ENCODE data around the gene ILK.

ILK gene

GRCh38 chr11:6633422-6634408 lies 30.1 kb downstream of the ILK start:
- Histone ChIP-seq H3K9me3 (ENCODE audit: insufficient read depth, low read depth, low read length) (no peaks in the 10 kb centered on the region), H3K9ac (ENCODE audit: low read depth, low read length) (no peak overlapping the region), H3K27me3 (ENCODE audit: insufficient read depth, low read length) (peaks cover 36% of the 10 kb centered on the region), H3K27ac (ENCODE audit: low read depth, low read length) (no peak overlapping the region), H3K4me3 (ENCODE audit: low read length) (no peak overlapping the region), H3K4me1 (ENCODE audit: insufficient read depth, low read length) (no peaks in the 10 kb centered on the region; the same call in 1 of the 2 replicates), H3K36me3 (ENCODE audit: insufficient read depth, low read length) (peaks cover 5% of the 10 kb centered on the region; the same call in 1 of the 2 replicates)
- 94% methylated on average over 16 of the region's 16 CpGs for WGBS

- Histone ChIP-seq H3K27me3 (ENCODE audit: insufficient read depth, low read length) (peaks cover 28% of the 10 kb centered on the region), H3K4me1 (ENCODE audit: insufficient read depth, low read length) (no peaks in the 10 kb centered on the region; the same call in 1 of the 2 replicates), H3K4me3 (ENCODE audit: low read length) (no peak overlapping the region), H3K9me3 (ENCODE audit: insufficient read depth, low read depth, low read length) (no peaks in the 10 kb centered on the region), H3K9ac (ENCODE audit: low read depth, low read length) (no peak overlapping the region), H3K27ac (ENCODE audit: low read depth, low read length) (no peak overlapping the region), H3K36me3 (ENCODE audit: insufficient read depth, low read length) (no peaks in the 10 kb centered on the region)
- 82% methylated on average over 1 of the region's 1 CpG for WGBS
These were observed 31.0 kb downstream of the ILK start for GRCh38 chr11:6634534-6634933.

- H3K27ac ChIP-seq (ENCODE audit: low read depth, low read length): no peak overlapping the region
- no peaks in the 10 kb centered on the region for H3K9me3 ChIP-seq (ENCODE audit: insufficient read depth, low read depth, low read length)
- no peaks in the 10 kb centered on the region for H3K36me3 ChIP-seq (ENCODE audit: insufficient read depth, low read length)
- no peak overlapping the region for H3K9ac ChIP-seq (ENCODE audit: low read depth, low read length)
- 73% methylated on average over 8 of the region's 10 CpGs for WGBS
- no peak overlapping the region for H3K4me3 ChIP-seq (ENCODE audit: low read length)
- H3K27me3 ChIP-seq (ENCODE audit: insufficient read depth, low read length): peaks cover 20% of the 10 kb centered on the region
- H3K4me1 ChIP-seq (ENCODE audit: insufficient read depth, low read length): no peaks in the 10 kb centered on the region; the same call in 1 of the 2 replicates
These were observed 31.7 kb downstream of the ILK start for GRCh38 chr11:6635082-6635932.

DNA sequence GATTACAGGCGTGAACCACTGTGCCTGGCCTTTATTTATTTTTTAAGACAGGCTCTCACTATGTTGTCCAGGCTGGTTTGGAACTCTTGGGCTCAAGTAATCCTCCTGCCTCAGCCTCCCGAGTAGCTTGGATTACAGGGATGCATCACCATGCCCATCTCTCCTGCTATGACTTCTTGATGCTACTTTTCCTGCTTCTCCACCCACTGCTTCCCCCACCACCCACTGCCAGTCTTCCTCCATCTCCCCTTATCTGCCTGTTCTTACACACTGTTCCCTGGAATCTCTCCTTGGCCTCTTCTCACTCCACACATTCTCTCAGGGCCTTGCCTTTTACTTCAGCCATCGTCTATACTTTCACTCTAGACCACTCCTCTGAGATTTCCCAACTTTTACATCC lies 32.9 kb downstream of the ILK start:
- Histone ChIP-seq H3K27ac (ENCODE audit: low read depth, low read length) (no peak overlapping the region), H3K4me3 (ENCODE audit: low read length) (no peak overlapping the region), H3K9ac (ENCODE audit: low read depth, low read length) (no peak overlapping the region), H3K36me3 (ENCODE audit: insufficient read depth, low read length) (no peaks in the 10 kb centered on the region), H3K27me3 (ENCODE audit: insufficient read depth, low read length) (peaks cover 8% of the 10 kb centered on the region), H3K4me1 (ENCODE audit: insufficient read depth, low read length) (no peaks in the 10 kb centered on the region), H3K9me3 (ENCODE audit: insufficient read depth, low read depth, low read length) (no peaks in the 10 kb centered on the region)
- 89% methylated on average over 3 of the region's 3 CpGs for WGBS

GRCh38 chr11:6637871-6638270 lies 34.3 kb downstream of the ILK start:
- H3K9ac ChIP-seq (ENCODE audit: low read depth, low read length): no peak overlapping the region

DNA sequence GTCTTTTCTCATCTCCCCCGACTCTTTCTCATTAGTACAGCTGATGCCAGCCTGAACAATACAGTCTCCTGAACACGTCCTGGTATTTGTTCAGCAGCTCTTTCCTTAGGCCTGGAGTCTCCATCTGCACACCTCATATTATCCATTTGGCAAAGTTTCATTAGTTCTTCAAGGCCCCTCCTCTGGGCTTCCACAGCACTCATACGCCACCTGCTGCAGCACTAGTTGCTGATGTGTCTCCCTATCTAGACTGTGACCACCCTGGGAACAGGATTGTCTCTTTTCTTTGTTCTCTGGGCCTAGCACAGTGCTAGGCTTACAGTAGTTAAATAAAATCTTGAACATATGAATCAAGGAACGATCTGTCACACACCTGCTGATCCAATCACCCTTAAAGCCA lies 34.9 kb downstream of the ILK start:
- no peak overlapping the region for H3K9ac ChIP-seq (ENCODE audit: low read depth, low read length)
- H3K36me3 ChIP-seq (ENCODE audit: insufficient read depth, low read length): no peaks in the 10 kb centered on the region
- WGBS: 88% methylated on average over 4 of the region's 4 CpGs
- no peak overlapping the region for H3K4me3 ChIP-seq (ENCODE audit: low read length)
- H3K9me3 ChIP-seq (ENCODE audit: insufficient read depth, low read depth, low read length): no peaks in the 10 kb centered on the region
- no peaks in the 10 kb centered on the region for H3K27me3 ChIP-seq (ENCODE audit: insufficient read depth, low read length)
- H3K27ac ChIP-seq (ENCODE audit: low read depth, low read length): no peak overlapping the region
- no peaks in the 10 kb centered on the region for H3K4me1 ChIP-seq (ENCODE audit: insufficient read depth, low read length)

More at GRCh38 chr11:6637871-6638270, 34.3 kb downstream of the ILK start:
- H3K4me1 ChIP-seq (ENCODE audit: insufficient read depth, low read length): no peaks in the 10 kb centered on the region
- no peaks in the 10 kb centered on the region for H3K9me3 ChIP-seq (ENCODE audit: insufficient read depth, low read depth, low read length)
- 79% methylated on average over 3 of the region's 3 CpGs for WGBS
- H3K36me3 ChIP-seq (ENCODE audit: insufficient read depth, low read length): no peaks in the 10 kb centered on the region
- no peak overlapping the region for H3K27ac ChIP-seq (ENCODE audit: low read depth, low read length)
- H3K27me3 ChIP-seq (ENCODE audit: insufficient read depth, low read length): no peaks in the 10 kb centered on the region
- no peak overlapping the region for H3K4me3 ChIP-seq (ENCODE audit: low read length)

GRCh38 chr11:6640036-6640984 lies 36.7 kb downstream of the ILK start:
- 96% methylated on average over 36 of the region's 36 CpGs for WGBS
- Histone ChIP-seq H3K27me3 (ENCODE audit: insufficient read depth, low read length) (no peaks in the 10 kb centered on the region), H3K27ac (ENCODE audit: low read depth, low read length) (no peak overlapping the region), H3K4me3 (ENCODE audit: low read length) (no peak overlapping the region), H3K9ac (ENCODE audit: low read depth, low read length) (no peak overlapping the region), H3K9me3 (ENCODE audit: insufficient read depth, low read depth, low read length) (no peaks in the 10 kb centered on the region), H3K4me1 (ENCODE audit: insufficient read depth, low read length) (no peaks in the 10 kb centered on the region), H3K36me3 (ENCODE audit: insufficient read depth, low read length) (no peaks in the 10 kb centered on the region)

DNA sequence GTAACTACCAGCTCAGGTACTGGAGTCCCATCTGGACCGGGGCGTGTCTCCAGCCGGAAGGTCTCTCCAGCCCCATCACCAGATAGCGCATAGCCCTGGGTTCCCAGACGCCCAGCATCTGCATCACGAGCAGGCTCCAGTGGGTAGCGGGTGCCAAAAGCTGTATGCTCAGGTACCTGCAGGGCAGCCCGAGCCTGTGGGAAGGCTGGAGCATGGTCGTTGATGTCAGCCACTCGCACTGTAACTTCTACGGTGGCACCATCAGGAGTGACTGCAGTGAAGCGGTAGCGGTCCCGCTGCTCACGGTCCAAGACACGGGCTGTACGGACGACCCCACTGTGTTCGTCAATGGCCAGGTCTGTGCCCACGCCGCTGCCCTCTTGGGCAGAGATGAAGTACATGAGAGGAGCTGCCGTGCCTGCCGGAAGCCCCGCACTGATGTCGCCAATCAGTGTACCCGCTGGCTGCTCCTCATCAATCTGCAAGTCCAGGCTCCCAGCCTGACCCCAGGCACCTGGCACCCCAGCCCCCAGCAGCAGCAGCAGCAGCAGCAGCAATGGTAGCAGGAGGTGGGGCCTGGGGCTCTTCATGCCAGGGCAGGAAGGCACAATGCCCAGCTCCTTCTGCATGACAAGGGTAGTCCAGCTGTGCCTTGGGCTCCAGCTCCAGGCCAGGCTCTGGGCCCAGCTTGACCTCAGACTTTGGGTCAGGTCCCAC lies 37.6 kb downstream of the ILK start:
- Histone ChIP-seq H3K9ac (ENCODE audit: low read depth, low read length) (no peak overlapping the region), H3K4me3 (ENCODE audit: low read length) (no peak overlapping the region), H3K4me1 (ENCODE audit: insufficient read depth, low read length) (no peaks in the 10 kb centered on the region), H3K9me3 (ENCODE audit: insufficient read depth, low read depth, low read length) (no peaks in the 10 kb centered on the region), H3K36me3 (ENCODE audit: insufficient read depth, low read length) (no peaks in the 10 kb centered on the region), H3K27me3 (ENCODE audit: insufficient read depth, low read length) (no peaks in the 10 kb centered on the region), H3K27ac (ENCODE audit: low read depth, low read length) (no peak overlapping the region)
- WGBS: 96% methylated on average over 26 of the region's 26 CpGs

GRCh38 chr11:6642957-6643356 lies 39.4 kb downstream of the ILK start:
- Histone ChIP-seq H3K27me3 (ENCODE audit: insufficient read depth, low read length) (no peaks in the 10 kb centered on the region), H3K9ac (ENCODE audit: low read depth, low read length) (no peak overlapping the region), H3K9me3 (ENCODE audit: insufficient read depth, low read depth, low read length) (no peaks in the 10 kb centered on the region), H3K4me1 (ENCODE audit: insufficient read depth, low read length) (peaks cover 8% of the 10 kb centered on the region), H3K36me3 (ENCODE audit: insufficient read depth, low read length) (no peaks in the 10 kb centered on the region), H3K27ac (ENCODE audit: low read depth, low read length) (no peak overlapping the region), H3K4me3 (ENCODE audit: low read length) (no peak overlapping the region)
- 89% methylated on average over 7 of the region's 7 CpGs for WGBS

- Histone ChIP-seq H3K36me3 (ENCODE audit: insufficient read depth, low read length) (no peaks in the 10 kb centered on the region), H3K4me1 (ENCODE audit: insufficient read depth, low read length) (peaks cover 8% of the 10 kb centered on the region), H3K27me3 (ENCODE audit: insufficient read depth, low read length) (no peaks in the 10 kb centered on the region), H3K4me3 (ENCODE audit: low read length) (no peak overlapping the region), H3K9me3 (ENCODE audit: insufficient read depth, low read depth, low read length) (no peaks in the 10 kb centered on the region), H3K27ac (ENCODE audit: low read depth, low read length) (no peak overlapping the region), H3K9ac (ENCODE audit: low read depth, low read length) (no peak overlapping the region)
- WGBS: 92% methylated on average over 12 of the region's 12 CpGs
These were observed 42.5 kb downstream of the ILK start for GRCh38 chr11:6646071-6646470.

Data from HUES64 (cell line).